GM19395 (cell line): ENCODE results near the gene MAN1C1.
"Not testable (repeated sequence)": the region's sequence is repeated elsewhere in the genome, so short reads cannot be mapped to it uniquely, and the experiment has no call there.

Experiments used
- ATAC-seq: cut with Tn5 transposase; IDR thresholded peaks from one replicate; pipeline ENCODE4 v1.9.1; 2021; ENCODE audit warnings: mild to moderate bottlenecking, moderate library complexity; ENCODE audit not compliant: unreplicated experiment

The MAN1C1 gene

GRCh38 chr1:25631750-25632485, 15.3 kb downstream of the MAN1C1 start:
- no peak for ATAC-seq

- no peak for ATAC-seq
Measured at GRCh38 chr1:25634066-25634465, 17.5 kb downstream of the MAN1C1 start.

- ATAC-seq, result no peak
Measured at GRCh38 chr1:25634896-25635295, 18.3 kb downstream of the MAN1C1 start.

- not testable (repeated sequence) for ATAC-seq
Measured at GRCh38 chr1:25636141-25636540, 19.6 kb downstream of the MAN1C1 start.

GRCh38 chr1:25640646-25641328, 24.2 kb downstream of the MAN1C1 start:
- ATAC-seq, result no peak

GRCh38 chr1:25641329-25641725, 24.7 kb downstream of the MAN1C1 start:
- no peak for ATAC-seq

- ATAC-seq, result no peak
Measured at GRCh38 chr1:25641931-25642573, 25.5 kb downstream of the MAN1C1 start.

- no peak for ATAC-seq
Measured at GRCh38 chr1:25642574-25643108, 26.1 kb downstream of the MAN1C1 start.

GRCh38 chr1:25643929-25644328, 27.3 kb downstream of the MAN1C1 start:
- no peak for ATAC-seq

- ATAC-seq, result no peak
Measured at GRCh38 chr1:25644962-25645361, 28.4 kb downstream of the MAN1C1 start.

GRCh38 chr1:25645637-25646400, 29.2 kb downstream of the MAN1C1 start:
- ATAC-seq, result no peak

GRCh38 chr1:25647106-25647505, 30.5 kb downstream of the MAN1C1 start:
- no peak for ATAC-seq

GRCh38 chr1:25647863-25648262, 31.3 kb downstream of the MAN1C1 start:
- no peak for ATAC-seq

- no peak for ATAC-seq
Measured at GRCh38 chr1:25648681-25649440, 32.3 kb downstream of the MAN1C1 start.

- no peak for ATAC-seq
Measured at GRCh38 chr1:25649505-25650288, 33.1 kb downstream of the MAN1C1 start.

GRCh38 chr1:25650289-25650576, 33.6 kb downstream of the MAN1C1 start:
- no peak for ATAC-seq

- no peak for ATAC-seq
Measured at GRCh38 chr1:25651036-25651640, 34.5 kb downstream of the MAN1C1 start.

GRCh38 chr1:25651824-25652741, 35.5 kb downstream of the MAN1C1 start:
- ATAC-seq, result no peak
